MM.1S (cell line): ENCODE results near the gene NOP14.

Source experiments
- EZH2 ChIP-seq: fragments of 300-600 bp; sonication (generic); optimal IDR thresholded peaks from 2 replicates; pipeline ENCODE3; 2017; ENCODE audit warnings: low read depth, mild to moderate bottlenecking, antibody characterized with exemption, low read length, mixed read lengths
- EZH2phosphoT487 ChIP-seq: fragments of 300-600 bp; sonication (generic); IDR thresholded peaks from 2 replicates; pipeline ENCODE4 v1.6.1; 2018; ENCODE audit warnings: antibody characterized with exemption, low read length
- TF ChIP-seq, protein P1 (sequence below): fragments of 300-600 bp; sonication (generic); IDR thresholded peaks from 2 replicates; pipeline ENCODE4 v1.5.1; 2016; ENCODE audit warnings: antibody characterized with exemption, low read length, mixed read lengths

DNA sequence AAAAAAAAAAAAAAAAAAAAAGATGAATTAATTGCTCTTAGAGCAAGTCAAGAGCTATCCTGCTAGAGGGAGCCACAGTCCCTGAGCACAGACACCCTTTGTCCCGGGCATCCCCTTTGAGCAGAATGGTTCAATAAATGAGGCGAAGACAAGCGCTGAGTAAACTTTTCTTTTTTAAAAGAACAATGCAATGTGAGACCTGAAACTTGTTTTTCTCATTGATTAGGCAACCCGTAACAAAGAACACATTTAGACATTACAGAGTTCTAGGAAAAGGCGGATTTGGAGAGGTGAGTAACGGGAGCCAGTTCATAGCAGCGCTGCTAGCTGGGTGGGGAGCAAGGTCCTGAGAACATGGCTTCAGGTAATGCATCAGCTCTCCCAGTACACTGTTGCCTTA lies 46.2 kb upstream of the NOP14 start:
- TF ChIP-seq, protein P1, sequence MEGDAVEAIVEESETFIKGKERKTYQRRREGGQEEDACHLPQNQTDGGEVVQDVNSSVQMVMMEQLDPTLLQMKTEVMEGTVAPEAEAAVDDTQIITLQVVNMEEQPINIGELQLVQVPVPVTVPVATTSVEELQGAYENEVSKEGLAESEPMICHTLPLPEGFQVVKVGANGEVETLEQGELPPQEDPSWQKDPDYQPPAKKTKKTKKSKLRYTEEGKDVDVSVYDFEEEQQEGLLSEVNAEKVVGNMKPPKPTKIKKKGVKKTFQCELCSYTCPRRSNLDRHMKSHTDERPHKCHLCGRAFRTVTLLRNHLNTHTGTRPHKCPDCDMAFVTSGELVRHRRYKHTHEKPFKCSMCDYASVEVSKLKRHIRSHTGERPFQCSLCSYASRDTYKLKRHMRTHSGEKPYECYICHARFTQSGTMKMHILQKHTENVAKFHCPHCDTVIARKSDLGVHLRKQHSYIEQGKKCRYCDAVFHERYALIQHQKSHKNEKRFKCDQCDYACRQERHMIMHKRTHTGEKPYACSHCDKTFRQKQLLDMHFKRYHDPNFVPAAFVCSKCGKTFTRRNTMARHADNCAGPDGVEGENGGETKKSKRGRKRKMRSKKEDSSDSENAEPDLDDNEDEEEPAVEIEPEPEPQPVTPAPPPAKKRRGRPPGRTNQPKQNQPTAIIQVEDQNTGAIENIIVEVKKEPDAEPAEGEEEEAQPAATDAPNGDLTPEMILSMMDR, result no peak
- no peak for TF ChIP-seq EZH2
- no peak for TF ChIP-seq EZH2phosphoT487
